UCSD-AML1 (cell line): ENCODE data around the gene CACNA2D3.

Experiments
- DNase-seq: peaks from one replicate; lab custom pipeline; 2025; ENCODE audit not compliant: unreplicated experiment; lab: John Stamatoyannopoulos, UW

Gene CACNA2D3

DNA sequence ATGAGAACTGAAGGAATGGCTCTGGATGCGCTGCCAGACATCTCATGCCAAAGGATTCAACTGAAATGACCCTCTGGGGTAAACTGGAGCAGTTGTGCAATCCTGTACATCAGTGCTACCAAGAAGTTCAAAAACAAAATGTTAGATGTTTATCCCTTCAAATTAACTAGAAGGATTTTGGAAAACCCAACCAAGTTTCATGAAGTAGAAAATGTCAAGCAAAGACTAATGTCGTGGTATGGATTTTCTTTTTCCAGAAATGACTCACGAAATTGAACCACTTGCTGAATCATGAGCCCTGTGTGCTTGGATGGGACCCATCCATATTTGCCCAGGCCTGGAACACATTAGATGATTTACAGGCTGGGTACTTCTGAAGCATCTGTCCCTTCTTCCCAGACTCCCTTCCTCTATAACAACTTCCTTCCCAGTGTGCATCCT is 703.9 kb downstream of the CACNA2D3 start:
- no peak for DNase-seq

DNA sequence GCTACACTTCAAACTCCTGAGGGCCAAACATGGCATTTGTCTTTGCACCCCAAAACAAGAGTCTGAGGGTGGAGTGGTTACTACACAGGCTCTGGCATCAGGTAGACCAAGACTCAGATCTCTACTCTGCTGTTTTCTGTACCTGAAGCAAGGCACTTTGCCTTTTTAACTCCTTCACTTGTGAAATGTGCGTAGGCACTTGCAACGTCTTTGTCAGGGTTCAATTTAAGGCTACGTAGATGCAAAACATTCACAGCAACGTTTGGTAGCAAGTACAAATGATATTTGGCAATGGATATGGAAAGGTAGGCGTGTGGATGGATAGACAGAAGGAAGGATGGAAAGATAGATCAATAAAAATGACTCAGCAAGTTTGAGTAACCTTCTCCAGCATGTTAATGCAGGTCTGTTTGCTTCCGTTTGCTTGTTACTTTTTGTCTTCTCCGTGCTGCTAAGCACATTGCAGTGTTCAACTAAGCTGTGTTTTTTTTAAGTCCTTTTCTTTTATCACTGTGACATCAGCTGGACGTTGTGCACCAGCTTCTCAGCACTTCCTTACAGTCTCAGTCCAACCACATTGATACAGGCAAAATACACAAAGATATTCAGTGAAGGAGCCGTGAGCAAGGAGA is 704.8 kb downstream of the CACNA2D3 start:
- no peak for DNase-seq

DNA sequence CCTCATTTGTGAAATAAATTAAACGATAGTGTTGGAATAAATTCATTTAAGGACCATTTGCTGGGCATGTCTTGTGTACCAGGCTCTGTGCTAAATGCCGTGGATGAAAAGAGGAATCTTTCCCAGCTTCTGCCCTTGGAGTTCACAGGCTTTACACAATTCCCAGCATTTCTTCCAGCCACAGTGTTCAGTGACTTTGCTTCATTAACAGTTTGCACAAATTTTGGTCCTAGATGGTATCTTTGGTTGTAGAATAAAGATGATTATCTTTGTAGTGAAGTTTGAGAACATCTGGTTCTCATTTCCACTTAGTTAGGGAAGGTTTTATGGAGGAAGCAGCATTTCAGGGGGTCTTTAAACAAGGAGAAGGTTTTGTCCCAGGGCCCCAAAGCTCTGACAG is 705.4 kb downstream of the CACNA2D3 start:
- no peak for DNase-seq

DNA sequence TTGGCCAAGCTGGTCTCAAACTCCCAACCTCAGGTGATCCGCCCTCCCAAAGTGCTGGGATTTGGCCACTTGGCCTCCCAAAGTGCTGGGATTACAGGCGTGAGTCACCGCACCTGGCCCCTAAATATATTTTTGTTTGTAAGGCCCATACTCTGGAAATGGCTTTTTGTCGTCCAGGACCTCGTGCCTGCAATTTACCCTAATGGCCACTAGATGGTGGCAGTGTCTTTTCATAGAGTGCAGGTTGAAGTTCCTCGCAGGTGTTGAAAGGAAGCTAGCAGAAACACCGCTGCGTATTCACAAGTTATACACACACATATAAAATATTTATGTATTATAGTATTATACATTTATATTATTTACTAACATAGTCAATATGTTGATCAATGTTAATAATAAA is 708.3 kb downstream of the CACNA2D3 start:
- DNase-seq, result no peak

DNA sequence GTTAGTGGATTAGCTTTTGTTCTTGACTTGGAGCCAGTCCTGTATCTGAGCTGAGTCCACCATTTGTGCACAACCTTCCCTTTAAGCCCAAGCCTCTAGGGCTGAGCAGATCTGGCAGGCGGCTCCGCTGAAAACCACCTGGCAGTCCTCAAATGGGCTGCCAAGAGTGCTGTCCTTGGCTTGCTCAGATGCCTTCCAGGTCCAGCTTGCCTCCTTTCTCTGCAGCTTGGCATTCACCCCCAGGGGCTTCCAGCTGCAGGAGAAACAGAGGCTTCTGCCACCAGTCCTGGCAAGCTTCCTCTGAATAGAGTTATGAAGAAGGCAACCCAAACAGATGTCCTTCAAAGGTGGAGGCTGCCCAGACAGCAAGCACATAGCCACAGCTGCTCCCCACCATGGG is 708.8 kb downstream of the CACNA2D3 start:
- DNase-seq, result no peak

DNA sequence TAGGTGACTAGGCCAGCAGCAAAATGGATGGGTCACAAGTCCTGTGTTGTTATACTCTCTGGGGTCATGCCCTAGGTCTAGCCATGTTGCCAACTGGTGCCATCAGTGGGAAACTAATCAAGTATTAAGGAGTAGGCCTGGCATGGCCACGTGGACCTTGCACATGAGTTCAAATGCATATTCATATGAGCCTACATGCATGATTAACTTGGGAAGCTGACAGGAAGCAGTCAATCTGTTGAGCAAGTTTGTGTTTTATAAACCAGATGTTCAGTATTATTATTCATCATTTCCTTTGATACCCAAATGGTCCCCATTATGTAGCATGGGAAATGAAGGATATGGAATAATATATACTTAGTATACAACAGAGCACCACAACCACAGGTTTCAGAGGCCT is 710.5 kb downstream of the CACNA2D3 start:
- DNase-seq, result no peak

DNA sequence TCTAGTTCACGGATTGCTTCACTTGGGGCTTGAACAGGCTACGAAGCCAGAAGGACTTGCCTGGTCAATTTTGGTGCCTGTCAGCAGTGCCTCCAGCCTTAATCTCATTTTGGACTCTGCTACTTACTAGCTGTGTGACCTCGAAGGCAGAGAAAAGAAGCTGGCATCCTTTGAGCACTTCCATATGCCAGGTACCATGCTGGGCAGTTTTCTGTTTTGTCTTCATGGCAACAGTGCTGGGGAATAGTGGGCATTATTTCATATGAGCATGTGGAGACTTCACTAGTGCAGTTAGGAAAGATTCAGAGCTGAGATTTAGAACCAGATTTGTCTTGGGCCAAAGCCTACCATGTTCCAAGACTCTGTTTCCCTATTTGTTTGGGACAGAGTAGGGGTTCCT is 713.3 kb downstream of the CACNA2D3 start:
- DNase-seq, result no peak

DNA sequence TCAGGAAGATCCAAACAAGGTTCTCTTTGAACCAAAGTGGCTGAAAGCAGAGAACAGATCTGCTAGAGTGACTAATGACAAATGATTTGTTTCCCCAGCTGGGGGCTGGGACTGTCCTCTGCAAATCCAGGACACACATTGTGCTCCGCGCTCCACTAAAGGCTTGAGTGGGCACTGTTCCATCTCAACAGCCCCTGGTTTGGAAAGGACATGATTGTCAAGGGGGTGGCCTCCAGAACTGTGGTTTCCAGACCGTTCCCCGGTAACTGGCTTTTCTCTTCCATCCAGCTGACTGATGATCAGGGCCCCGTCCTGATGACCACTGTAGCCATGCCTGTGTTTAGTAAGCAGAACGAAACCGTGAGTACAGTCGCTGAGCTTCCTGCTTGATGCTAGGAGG is 714.5 kb downstream of the CACNA2D3 start:
- DNase-seq, result no peak

DNA sequence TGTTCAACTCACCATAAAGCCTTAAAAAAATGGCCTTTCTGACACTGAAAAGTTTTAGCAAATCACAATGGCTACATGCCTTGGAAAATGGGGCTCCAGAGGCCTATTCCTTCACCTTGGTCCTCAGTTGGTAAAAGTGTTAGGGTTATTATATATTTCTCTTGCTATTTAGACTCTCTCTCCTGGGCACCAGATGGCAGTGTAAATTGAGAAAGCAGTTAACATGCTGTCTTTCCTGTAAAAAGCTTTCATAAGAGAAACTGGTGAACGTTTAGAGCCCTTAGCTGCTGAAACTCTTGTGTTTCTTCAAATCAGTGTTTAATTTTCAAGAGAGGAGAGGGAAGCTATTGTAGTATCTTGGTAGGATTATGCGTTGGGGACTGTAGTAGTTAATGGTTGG is 715.6 kb downstream of the CACNA2D3 start:
- no peak for DNase-seq

DNA sequence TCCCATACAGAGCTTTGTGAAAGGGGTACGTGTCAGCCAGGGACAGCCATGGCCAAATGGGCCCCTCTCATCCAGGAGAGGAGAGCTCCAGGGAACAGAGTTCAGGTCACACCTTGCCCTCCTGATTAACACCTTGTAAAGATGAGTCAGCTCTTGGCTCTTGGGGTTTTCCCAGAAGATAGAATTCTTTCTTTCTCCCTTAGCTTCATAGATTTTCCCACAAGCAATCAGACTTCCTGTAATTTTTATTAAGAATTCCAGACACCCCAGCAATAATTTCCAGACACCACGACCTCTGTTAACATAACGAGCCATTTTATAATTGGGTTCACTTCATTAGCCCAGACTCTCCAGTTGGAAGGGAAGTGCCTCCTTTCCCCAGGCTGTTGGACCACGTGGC is 719.1 kb downstream of the CACNA2D3 start:
- no peak for DNase-seq

DNA sequence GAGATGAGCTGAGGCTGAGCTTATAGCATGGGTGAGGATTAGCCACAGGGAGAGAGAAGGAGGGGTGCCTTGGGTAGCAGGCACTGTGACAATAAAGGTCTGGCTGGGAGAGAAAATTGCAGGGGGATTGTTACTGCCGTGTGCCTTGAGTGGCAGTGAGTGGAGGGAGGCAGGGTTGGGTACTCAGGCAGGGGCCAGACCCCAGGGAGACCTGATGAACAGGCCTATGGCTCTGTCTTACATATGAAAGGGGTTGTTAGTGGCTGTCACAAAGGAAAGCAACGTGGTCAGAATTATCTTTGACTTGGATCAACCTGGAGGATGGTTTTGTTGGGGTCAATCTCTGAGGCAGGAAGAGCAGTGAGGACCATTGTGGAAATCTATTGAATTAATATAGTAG is 721.0 kb downstream of the CACNA2D3 start:
- DNase-seq, result no peak

DNA sequence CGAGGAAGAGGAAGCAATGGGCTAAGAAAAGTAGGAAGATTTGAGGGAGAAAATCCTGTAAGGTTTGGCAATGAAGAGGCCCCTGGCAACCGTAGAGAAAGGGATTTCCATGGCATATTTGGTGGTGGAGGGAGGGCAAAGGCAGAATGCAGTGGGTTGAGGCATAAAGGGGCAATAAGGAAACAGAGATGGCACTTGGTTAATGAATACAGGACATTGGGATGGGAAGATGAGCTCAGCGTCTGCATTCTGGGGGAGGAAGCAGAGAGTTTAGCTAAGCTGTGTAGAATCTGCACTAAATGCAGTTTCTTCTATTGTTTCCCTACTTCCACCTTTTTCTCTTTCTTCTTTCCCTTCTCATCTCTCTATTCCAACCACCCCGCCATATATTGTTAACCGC is 721.9 kb downstream of the CACNA2D3 start:
- no peak for DNase-seq

DNA sequence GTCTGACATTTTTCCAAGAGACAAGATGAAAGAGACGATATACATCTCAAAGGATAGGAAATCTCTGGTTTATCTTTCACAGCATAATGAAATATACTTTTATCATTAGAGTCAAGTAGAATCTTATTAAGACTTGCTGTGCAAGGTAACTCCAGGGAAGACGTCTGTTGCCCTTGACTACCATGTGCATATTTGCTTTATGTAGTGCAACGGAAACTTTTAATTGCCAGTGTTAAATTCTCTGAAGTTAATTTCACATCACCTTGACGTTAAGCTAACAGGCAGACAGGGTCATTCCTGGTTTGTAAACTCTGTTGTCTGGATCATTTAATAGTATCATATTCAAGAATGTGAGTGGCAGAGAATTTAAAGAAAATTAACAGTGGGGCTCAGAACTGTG is 722.7 kb downstream of the CACNA2D3 start:
- no peak for DNase-seq

DNA sequence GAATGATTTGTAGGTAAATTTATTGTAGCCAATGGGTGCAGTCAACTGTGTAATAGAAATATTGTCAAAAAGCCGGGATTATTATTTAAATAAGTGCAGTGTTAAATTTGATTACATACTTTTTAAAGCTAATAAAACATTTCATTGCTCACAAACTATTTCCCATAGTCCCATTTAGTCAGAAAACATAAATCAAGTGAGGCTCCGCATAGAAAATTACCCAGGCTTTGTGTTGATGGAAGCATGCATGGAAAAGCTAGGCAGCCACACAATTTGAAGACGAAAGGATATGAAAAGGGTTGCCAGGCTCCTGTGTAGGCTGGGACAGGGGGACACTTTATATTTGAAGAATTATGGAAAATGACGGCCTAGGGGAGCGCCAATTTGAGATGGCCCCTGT is 723.2 kb downstream of the CACNA2D3 start:
- no peak for DNase-seq

DNA sequence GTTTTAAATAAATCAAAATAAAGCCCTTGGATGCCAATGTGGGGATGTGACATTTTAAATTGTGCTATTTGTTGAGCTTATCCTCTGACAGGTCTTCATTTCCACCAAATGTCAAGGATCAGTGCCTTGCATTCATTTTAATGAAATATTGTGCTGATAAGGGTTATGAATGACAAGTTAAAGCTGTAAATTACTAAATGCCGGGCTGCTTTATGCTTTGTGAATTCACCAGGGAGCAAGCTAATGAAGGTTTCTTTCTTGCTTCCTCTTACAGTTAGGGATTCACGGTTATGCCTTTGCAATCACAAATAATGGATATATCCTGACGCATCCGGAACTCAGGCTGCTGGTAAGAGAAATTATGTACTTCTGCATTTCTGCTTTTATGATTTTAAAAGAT is 723.8 kb downstream of the CACNA2D3 start:
- no peak for DNase-seq

DNA sequence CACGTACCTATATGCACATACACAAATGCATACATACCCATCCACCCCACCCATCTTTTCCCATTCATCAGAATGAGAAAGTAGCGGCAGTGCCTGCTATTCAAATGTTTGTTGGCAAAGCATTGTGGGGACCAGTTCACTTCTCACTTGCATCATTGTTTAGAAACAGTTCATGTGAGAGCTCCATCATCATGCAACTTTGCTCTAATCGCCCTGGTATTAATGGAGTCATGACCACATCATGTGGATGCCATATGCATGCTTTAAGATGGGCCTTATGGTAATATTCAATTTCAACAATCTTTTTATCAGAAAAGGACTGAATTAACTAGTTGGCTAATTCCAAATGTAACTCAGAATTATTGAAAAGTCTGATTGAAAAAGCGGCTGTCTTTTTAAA is 725.0 kb downstream of the CACNA2D3 start:
- no peak for DNase-seq

DNA sequence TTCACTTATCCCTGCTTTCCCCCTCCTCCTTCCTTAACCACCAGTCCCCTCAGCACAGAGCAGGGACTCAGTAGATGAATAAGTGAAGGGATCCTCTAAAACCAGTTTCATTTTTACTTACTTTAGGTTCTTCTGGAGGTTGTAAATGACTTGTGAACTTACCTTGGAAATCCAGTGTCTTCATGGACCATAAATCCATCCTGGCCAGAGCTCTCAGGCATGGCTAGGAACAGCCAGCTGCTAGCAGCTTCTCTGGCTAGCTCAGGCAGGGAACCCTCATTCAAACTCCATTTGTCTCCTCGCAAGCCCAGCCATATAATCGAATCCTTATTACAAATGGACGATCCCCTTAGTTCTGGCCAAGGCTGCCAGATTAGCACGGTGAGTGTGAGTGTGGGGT is 727.0 kb downstream of the CACNA2D3 start:
- no peak for DNase-seq

DNA sequence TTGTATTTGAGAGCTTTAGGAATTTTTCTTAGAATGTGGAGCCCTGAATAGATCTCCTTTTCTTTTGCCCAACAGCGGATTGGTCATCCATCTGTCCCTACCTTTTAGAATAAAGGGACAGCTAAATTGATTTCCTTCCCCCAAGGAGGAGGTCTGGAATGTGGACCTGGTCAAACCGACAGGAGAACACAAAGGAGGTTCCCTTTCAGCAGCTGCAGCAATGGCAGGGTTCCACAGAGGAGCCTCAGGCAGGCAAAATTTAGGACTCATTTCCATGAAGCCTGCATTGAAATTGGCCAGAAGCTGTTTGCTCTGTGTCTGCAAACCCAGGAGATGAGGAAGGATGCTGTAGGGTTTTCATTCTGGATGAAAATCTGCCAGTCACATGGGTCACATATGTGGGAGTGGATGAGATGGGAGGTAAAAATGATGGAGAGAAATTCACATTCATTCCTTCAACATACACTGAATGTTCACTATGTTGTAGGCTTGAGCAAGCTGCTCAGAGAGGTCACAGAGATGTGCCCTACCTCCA is 728.2 kb downstream of the CACNA2D3 start:
- no peak for DNase-seq

DNA sequence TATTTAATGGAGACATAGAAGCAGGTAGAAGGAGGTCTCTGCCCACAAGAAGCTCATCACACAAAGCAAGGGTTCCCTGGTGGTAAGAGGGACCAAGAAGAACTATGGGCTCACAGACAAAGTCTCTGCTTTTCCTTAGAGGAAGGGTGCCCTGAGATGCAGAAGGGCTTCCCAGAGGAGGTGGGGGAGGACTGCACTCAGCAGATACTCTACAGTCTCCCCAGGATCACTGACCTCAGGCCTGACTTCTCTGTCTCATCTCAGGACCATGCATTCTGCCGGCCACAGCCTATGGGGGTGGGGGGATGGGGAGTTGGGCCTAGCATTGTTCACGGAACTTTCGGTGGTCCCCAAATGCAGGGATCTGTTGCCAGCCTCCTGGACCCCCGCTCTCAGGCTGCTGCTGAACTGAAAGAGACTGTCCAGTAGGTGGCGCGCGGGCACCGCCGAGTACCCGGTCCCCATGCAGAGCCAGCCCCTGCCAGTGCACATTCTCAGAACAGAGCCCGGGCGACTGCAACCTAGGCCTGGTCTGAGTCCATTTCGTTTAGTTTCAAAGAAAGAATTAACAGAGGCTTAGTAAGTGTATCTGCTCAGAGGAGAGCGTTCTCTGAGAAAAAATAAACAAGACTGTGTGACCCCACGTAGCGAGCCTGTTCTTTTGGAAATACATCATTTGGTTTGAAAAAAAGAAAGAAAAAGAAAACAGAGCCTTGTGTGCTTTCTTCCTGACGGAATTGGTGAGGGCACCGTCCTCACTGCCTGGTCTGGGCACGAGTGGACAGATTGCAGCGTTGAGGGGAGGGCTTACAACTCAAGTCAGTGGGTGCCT is 731.4 kb downstream of the CACNA2D3 start:
- peak; percentile 84 for DNase-seq

DNA sequence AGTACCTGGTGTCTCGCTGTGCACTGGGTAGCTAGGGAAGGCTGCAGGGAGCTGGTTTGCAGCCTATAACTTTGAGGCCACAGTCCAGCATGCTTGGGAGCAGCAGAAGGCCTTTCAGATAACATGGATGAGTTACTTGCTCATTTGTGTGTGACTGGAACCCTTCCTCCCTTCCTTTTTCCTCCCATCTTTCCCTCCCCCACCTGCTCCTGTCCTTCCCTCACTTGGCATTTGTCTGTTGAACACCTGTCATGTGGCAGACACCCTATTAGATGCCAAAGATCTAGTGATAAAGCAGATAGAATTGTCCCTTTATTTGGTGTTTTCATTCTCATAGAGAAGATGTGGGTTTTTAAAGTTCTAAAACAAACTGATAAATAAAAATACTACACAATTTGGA is 733.9 kb downstream of the CACNA2D3 start:
- no peak for DNase-seq

DNA sequence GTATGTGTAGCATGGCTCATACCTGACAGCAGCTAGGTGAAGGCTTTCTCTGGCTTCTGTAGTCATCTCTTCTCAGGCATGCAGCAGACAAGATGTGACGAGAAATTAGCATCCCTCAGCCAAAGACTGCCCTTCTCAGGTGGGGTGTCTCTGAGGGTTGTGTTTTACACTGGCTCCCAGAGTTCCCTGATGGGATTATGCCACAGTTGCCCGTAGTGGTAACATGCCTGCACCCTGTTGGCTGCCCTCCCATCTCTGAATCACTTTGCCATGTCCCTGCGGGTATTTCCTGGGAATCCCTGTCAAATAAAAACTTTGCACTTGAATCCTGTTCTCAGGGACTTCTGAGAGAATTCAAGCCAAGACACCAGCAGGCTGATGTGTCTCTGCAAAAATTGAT is 735.0 kb downstream of the CACNA2D3 start:
- no peak for DNase-seq

DNA sequence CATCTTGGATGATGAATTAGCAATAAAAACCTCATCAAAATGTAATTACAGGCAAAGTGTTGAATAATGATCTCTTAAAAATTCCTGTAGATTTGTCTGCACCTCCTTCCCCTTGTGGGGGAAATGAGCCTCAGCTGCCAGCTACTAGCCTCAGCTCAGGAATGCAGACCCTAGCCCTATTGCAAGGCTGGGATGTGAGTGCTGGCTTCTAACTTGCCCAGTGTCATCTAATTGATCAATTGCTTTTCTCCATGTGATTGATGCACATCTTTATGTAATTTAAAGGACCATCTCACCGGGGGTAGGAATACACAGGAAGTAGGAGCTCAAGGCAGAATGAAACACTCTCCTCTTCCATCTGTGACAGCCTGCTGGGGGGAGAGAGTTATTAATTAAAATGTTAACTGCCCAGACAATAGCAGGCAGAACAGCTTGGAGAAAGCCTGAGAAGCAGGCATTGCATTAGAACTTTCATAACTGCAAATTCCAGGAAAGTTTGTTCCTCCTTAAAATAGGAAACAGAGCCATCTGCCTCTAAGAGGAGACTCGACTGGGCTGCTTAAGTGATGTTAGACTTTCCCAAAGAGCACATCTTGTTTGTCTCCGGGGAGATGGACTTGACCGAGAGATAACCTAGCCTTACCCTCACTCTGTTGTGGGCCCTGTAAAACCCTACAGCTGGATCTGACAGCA is 735.9 kb downstream of the CACNA2D3 start:
- no peak for DNase-seq
